Omental fat pad (tissue), 4 donors: Measurements from ENCODE around the gene AUTS2. TPM values are rescaled to one million over a fixed set of nuclear protein-coding genes. Genes with fewer than 3 reads are reported as not detected.

Experiments used
- ATAC-seq: fragments of 150-250 bp; one replicate; pipeline ENCODE4 v1.9.1; 2016; ENCODE audit warnings: mild to moderate bottlenecking, moderate library complexity; ENCODE audit not compliant: low FRiP score
- DNase-seq: peaks from one replicate; pipeline ENCODE4 v3.0.0-alpha.2; 2019; ENCODE audit warnings: low spot score
- CTCF ChIP-seq, 3 donors: fragments of 450-650 bp; IDR thresholded peaks; one replicate each; pipeline ENCODE4 v1.5.1; 2016 to 2017; ENCODE audit warnings: antibody characterized with exemption in 3 of 3, mild to moderate bottlenecking in 3 of 3, moderate library complexity in 2 of 3
- total RNA-seq, 4 donors: library from RNA; depleted of rRNA; stranded (reverse); fragments of >200 nt; gene quantifications; one replicate each; pipeline ENCODE4 v1.1.0, GENCODE V29; 2016

The AUTS2 gene
- total RNA-seq, 4 donors from 2014 or later = 13.2 to 27.0 (median 21.2) TPM

GRCh38 chr7:70638158-70639107 lies 1040.2 kb downstream of the AUTS2 start:
- DNase-seq = no peak
- no peak for TF ChIP-seq CTCF (IDR thresholded peaks at IDR 0.05)
- no peak for ATAC-seq

DNA sequence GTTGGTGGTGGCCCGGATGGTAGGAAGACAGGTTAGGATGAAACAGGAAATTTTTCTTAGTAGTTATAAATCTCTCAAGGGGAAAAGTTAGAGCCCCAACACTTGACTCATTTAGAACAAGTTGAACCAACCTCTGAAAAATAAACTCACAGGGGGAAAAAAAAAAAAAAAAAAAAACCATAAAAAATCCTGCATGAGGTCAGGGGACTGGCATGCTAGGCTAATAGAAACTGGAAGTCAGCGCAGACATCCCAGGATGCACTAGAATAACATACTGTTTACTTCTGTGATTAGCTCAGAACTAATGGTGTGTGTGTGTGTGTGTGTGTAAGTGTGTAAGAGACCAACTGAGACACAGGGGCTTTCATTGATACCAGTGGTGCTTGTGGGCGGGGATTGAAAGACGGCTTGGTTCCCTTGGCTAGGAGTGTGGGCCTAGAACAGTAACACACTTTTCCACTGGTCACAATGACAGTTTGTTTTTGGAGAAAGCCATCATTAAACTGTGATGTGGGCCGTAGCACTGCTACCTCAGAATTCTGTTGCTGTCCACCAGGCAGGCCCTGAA lies 1042.1 kb downstream of the AUTS2 start:
- no peak for TF ChIP-seq CTCF (IDR thresholded peaks at IDR 0.05)
- no peak for ATAC-seq

GRCh38 chr7:70641882-70642281 lies 1043.6 kb downstream of the AUTS2 start:
- DNase-seq (no peak), ATAC-seq (no peak)
- TF ChIP-seq CTCF (IDR thresholded peaks at IDR 0.05) = no peak

More for the DNA sequence above, 1042.1 kb downstream of the AUTS2 start:
- DNase-seq = no peak

- TF ChIP-seq CTCF (IDR thresholded peaks at IDR 0.05) = no peak
- ATAC-seq (no peak), DNase-seq (no peak)
Observed at GRCh38 chr7:70645279-70645678, 1047.0 kb downstream of the AUTS2 start.

- ATAC-seq = no peak
- no peak for DNase-seq
- no peak for TF ChIP-seq CTCF (IDR thresholded peaks at IDR 0.05)
Observed at GRCh38 chr7:70645876-70646351, 1047.6 kb downstream of the AUTS2 start.

DNA sequence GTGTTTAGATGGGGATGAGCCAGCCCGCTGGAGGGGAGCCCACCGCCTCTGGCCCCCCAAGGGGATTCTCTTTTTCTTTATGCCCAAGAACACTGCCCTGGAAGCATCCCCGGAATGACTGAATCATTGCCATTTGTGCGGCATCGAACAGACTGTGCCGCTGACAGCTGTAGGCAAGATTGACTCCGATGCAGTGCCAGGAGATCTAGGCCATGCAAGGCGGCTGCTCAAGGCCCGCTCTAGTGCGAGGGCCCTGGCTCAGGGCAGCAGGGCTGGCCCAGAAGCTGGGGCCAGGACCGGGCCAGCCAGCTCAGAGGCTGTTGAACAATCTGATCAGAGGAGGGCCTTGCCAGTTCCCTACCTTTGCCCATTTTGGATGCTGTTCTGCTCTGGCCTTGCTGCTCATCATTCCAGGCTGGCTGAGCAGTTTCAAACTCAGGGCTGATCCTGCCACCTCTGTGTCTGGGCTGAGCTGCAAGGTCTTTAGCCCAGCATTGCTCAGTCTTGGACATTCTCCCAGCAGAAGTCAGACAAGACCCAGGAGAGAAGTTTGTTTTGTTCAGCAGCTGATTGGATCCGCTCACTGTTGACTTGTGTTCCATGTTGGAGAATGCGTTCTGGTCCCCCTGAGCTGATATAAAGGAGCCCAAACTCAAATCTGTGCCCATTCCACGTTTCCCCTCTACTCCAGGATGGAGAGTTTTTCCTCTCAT lies 1048.4 kb downstream of the AUTS2 start:
- ATAC-seq (no peak), DNase-seq (no peak)
- no peak for TF ChIP-seq CTCF (IDR thresholded peaks at IDR 0.05)
